Measurements from ENCODE around the gene TSPAN6. TPM values are rescaled to one million over a fixed set of nuclear protein-coding genes. Genes with fewer than 3 reads are reported as not detected.

TSPAN6 gene
- total and polyA plus RNA-seq, 9 of the 15 experiments (the other 6 are each of a cell fraction or from before 2014, with no cell fraction given), result 0.04 to 0.68 (median 0.11) TPM; not detected in 6

DNA sequence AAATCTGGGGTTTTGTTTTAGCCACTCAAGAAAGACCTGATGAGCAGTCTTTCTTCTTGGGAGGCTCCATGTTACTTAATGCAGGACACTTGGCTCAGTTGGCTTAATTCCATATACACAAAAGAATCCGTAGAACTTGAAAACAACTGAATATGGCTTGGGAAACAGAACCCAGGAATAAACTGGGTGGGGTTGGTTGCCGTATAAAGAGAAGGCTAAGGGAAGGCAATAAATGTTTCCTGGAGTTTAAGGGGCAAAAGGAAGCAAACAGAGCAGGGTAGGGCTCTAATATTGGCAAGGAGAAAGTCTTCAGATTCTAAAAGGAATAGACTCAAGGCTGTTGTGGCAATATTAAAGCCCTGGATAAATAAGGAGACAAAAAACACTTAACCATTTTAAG, 43.5 kb downstream of the TSPAN6 start:
- Histone ChIP-seq H3K9me3 (replicated peaks; ENCODE audit: control insufficient read depth, insufficient read depth, low read depth, low read length) (no peaks in the 10 kb centered on the region), H4K20me1 (replicated peaks; ENCODE audit: control insufficient read depth, insufficient read depth, low read length) (no peaks in the 10 kb centered on the region), H3K9ac (ENCODE audit: insufficient read depth in 1 of 2, low read depth in 2 of 2, low read length in 2 of 2) (no peak overlapping the region), H3K27me3 (ENCODE audit: control insufficient read depth in 2 of 2, insufficient read depth in 2 of 2, low read length in 2 of 2) (no peaks in the 10 kb centered on the region), H3K36me3 (ENCODE audit: control insufficient read depth, insufficient read depth, low read length) (no peaks in the 10 kb centered on the region), H3K4me3 (no peak overlapping the region), H2AFZ (ENCODE audit: low read depth, low read length) (no peak overlapping the region), H3K4me1 (replicated peaks in 1 of 2; ENCODE audit: control insufficient read depth in 2 of 2, insufficient read depth in 2 of 2, low read length in 2 of 2) (no peaks in the 10 kb centered on the region), H3K9me1 (ENCODE audit: control insufficient read depth, insufficient read depth, low read length) (no peaks in the 10 kb centered on the region), H3K27ac (ENCODE audit: extremely low read depth, low read depth, low read length) (no peak overlapping the region), H3K79me2 (ENCODE audit: control insufficient read depth, insufficient read depth, low read length) (no peaks in the 10 kb centered on the region), H3K4me2 (ENCODE audit: insufficient read depth, low read length) (no peak overlapping the region)
- TF ChIP-seq ZNF41 (CRISPR knock-in tag; conservative IDR thresholded peaks at IDR 0.05) (no peak), ARID2 (IDR thresholded peaks at IDR 0.05) (no peak), NFYB (IDR thresholded peaks at IDR 0.05; ENCODE audit: extremely low read depth, insufficient read length) (no peak), STAT5A (IDR thresholded peaks at IDR 0.05; ENCODE audit: borderline replicate concordance, low read length) (no peak), CEBPB (tag; IDR thresholded peaks at IDR 0.05) (no peak), TEAD2 (tag; IDR thresholded peaks at IDR 0.05) (no peak), PHB (CRISPR knock-in tag; IDR thresholded peaks at IDR 0.05) (no peak), SNIP1 (IDR thresholded peaks at IDR 0.05; ENCODE audit: low read depth) (no peak), ZNF23 (CRISPR knock-in tag; IDR thresholded peaks at IDR 0.05) (no peak), U2AF2 (optimal IDR thresholded peaks at IDR 0.05; ENCODE audit: low read depth, low read length) (no peak), NCOA2 (IDR thresholded peaks at IDR 0.05; ENCODE audit: partially characterized antibody in 2 of 2) (no peak), NR2C2 (CRISPR knock-in tag; IDR thresholded peaks at IDR 0.05) (no peak), NR2C2 (tag; IDR thresholded peaks at IDR 0.05) (no peak)
- TF ChIP-seq, protein P1, sequence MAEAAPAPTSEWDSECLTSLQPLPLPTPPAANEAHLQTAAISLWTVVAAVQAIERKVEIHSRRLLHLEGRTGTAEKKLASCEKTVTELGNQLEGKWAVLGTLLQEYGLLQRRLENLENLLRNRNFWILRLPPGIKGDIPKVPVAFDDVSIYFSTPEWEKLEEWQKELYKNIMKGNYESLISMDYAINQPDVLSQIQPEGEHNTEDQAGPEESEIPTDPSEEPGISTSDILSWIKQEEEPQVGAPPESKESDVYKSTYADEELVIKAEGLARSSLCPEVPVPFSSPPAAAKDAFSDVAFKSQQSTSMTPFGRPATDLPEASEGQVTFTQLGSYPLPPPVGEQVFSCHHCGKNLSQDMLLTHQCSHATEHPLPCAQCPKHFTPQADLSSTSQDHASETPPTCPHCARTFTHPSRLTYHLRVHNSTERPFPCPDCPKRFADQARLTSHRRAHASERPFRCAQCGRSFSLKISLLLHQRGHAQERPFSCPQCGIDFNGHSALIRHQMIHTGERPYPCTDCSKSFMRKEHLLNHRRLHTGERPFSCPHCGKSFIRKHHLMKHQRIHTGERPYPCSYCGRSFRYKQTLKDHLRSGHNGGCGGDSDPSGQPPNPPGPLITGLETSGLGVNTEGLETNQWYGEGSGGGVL (CRISPR knock-in tag; IDR thresholded peaks at IDR 0.05), result no peak
- TF ChIP-seq, protein P2, sequence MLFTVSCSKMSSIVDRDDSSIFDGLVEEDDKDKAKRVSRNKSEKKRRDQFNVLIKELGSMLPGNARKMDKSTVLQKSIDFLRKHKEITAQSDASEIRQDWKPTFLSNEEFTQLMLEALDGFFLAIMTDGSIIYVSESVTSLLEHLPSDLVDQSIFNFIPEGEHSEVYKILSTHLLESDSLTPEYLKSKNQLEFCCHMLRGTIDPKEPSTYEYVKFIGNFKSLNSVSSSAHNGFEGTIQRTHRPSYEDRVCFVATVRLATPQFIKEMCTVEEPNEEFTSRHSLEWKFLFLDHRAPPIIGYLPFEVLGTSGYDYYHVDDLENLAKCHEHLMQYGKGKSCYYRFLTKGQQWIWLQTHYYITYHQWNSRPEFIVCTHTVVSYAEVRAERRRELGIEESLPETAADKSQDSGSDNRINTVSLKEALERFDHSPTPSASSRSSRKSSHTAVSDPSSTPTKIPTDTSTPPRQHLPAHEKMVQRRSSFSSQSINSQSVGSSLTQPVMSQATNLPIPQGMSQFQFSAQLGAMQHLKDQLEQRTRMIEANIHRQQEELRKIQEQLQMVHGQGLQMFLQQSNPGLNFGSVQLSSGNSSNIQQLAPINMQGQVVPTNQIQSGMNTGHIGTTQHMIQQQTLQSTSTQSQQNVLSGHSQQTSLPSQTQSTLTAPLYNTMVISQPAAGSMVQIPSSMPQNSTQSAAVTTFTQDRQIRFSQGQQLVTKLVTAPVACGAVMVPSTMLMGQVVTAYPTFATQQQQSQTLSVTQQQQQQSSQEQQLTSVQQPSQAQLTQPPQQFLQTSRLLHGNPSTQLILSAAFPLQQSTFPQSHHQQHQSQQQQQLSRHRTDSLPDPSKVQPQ (CRISPR knock-in tag; IDR thresholded peaks at IDR 0.05; ENCODE audit: borderline replicate concordance), result no peak
- TF ChIP-seq, protein P3, sequence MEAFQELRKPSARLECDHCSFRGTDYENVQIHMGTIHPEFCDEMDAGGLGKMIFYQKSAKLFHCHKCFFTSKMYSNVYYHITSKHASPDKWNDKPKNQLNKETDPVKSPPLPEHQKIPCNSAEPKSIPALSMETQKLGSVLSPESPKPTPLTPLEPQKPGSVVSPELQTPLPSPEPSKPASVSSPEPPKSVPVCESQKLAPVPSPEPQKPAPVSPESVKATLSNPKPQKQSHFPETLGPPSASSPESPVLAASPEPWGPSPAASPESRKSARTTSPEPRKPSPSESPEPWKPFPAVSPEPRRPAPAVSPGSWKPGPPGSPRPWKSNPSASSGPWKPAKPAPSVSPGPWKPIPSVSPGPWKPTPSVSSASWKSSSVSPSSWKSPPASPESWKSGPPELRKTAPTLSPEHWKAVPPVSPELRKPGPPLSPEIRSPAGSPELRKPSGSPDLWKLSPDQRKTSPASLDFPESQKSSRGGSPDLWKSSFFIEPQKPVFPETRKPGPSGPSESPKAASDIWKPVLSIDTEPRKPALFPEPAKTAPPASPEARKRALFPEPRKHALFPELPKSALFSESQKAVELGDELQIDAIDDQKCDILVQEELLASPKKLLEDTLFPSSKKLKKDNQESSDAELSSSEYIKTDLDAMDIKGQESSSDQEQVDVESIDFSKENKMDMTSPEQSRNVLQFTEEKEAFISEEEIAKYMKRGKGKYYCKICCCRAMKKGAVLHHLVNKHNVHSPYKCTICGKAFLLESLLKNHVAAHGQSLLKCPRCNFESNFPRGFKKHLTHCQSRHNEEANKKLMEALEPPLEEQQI (IDR thresholded peaks at IDR 0.05), result no peak
- POLR2A ChIA-PET, result no interaction called here
- 6% methylated on average over 2 of the region's 2 CpGs for WGBS (ENCODE audit: insufficient coverage, low coverage, missing lambda C conversion rate)
- DNase-seq (ENCODE audit: extremely low read depth in 1 of 4, low spot score in 3 of 4) (no peak), FAIRE-seq (no peak), ATAC-seq (no peak)
- intact Hi-C loops (cut with micrococcal nuclease) (no loop called here), in situ Hi-C loops (cut with MboI) (no loop called here)
- BruUV-seq (replicated peaks), result no TSS peak
- CTCF ChIA-PET (ENCODE audit: low intra/inter-chr PET ratio), result no interaction called here
